ENCODE results near the gene TGM1. TPM values are rescaled to one million over a fixed set of nuclear protein-coding genes. Genes with fewer than 3 reads are reported as not detected.

Gene TGM1
- total and polyA plus RNA-seq, 10 of the 15 experiments (the other 5 are each of a cell fraction or from before 2014, with no cell fraction given) = 0.05 to 5.9 (median 1.8) TPM

DNA sequence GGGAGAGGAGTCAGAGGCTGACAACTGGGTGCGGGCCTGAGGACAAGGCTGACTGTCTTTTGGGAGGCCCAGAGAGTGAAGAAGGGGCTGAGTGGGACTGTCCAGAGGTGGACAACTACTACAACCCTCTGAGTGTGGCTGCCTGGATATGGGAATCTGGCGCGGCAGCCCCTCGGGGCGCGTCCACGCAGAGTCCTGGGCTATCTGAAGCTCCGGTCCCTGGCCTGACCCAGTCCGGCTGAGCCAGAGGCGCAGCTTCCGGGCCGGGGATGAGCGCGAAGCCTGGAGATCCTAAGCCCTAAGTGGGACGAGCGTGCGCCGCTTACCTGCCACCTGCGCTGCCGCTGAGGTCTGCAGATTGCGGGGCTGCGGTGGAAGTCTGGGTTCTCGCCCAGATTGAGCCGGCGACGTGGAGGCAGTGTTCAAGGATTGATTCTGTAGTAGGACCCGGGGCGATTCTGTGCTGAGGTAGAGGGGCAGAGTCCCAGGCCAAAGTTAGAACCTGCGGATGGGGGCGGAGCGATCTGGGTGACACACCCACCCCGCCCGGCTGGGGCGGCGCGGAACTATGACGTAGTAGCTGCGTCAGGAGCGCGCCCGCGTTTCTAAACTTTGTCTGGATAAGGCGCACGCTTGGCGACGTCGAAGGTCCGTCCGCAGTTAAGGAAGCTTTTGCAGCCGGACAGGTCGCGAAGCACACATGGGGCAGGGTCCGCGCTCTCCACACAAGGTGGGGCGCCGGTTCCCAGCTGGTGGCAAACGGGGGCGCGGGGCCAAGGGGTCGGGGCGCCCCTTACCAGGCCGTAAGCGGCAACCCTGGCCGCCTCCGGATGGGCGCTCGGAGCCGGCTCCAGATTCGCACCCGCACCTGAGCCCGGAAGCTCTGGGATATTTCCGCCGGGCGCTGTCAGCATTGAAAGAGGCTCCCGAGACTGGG is 36.5 kb upstream of the TGM1 start, which contains the start of the genes DHRS1 and NOP9 (continued):
- TF ChIP-seq NR2F1 (conservative IDR thresholded peaks at IDR 0.05) (no peak; the same call in 1 of the 2 replicates), HDGF (IDR thresholded peaks at IDR 0.05) (no peak), HCFC1 (IDR thresholded peaks at IDR 0.05; ENCODE audit: low read length) (peak; percentile 78), IRF4 (IDR thresholded peaks at IDR 0.05; ENCODE audit: low read depth, low read length) (no peak), DPF2 (IDR thresholded peaks at IDR 0.05) (no peak; the same call in 1 of the 2 replicates), ZNF217 (IDR thresholded peaks at IDR 0.05) (no peak), SPI1 (IDR thresholded peaks at IDR 0.05; ENCODE audit: borderline replicate concordance, insufficient read depth, low read depth, low read length) (no peak), NR2C2 (IDR thresholded peaks at IDR 0.05; ENCODE audit: borderline replicate concordance, control insufficient read depth, insufficient read length, low read depth) (no peak), MYB (IDR thresholded peaks at IDR 0.05; ENCODE audit: borderline replicate concordance, low read depth, low read length) (no peak), CREB1 (IDR thresholded peaks at IDR 0.05; ENCODE audit: low read depth) (peak; percentile 100), ZNF622 (IDR thresholded peaks at IDR 0.05) (no peak), ZZZ3 (IDR thresholded peaks at IDR 0.05; ENCODE audit: control insufficient read depth, insufficient read length, low read depth) (no peak), PAX8 (IDR thresholded peaks at IDR 0.05) (no peak), MEF2A (IDR thresholded peaks at IDR 0.05; ENCODE audit: insufficient read depth, low read depth, low read length) (no peak), TARDBP (IDR thresholded peaks at IDR 0.05; ENCODE audit: borderline replicate concordance) (0 out of 2 replicates have a peak, but pooled peaks have one; percentile 56), TCF12 (IDR thresholded peaks at IDR 0.05; ENCODE audit: low read depth, low read length) (0 out of 2 replicates have a peak, but pooled peaks have one; percentile 34), SUPT20H (IDR thresholded peaks at IDR 0.05; ENCODE audit: borderline replicate concordance, control insufficient read depth, low read depth, low read length) (no peak), FOXK2 (IDR thresholded peaks at IDR 0.05) (peak; percentile 55), ZNF384 (IDR thresholded peaks at IDR 0.05; ENCODE audit: borderline replicate concordance, low read depth, low read length) (no peak), TBL1XR1 (IDR thresholded peaks at IDR 0.05; ENCODE audit: low read depth, low read length) (no peak; the same call in 1 of the 2 replicates), YY1 (IDR thresholded peaks at IDR 0.05; ENCODE audit: low read depth, low read length) (peak; percentile 74; the same call in 1 of the 2 replicates), BRCA1 (IDR thresholded peaks at IDR 0.05; ENCODE audit: low read depth, low read length) (no peak), EED (IDR thresholded peaks at IDR 0.05; ENCODE audit: low read depth) (no peak), CHD1 (IDR thresholded peaks at IDR 0.05; ENCODE audit: low read depth, low read length) (no peak), SMC3 (IDR thresholded peaks at IDR 0.05; ENCODE audit: borderline replicate concordance, low read length) (no peak), LARP7 (IDR thresholded peaks at IDR 0.05) (no peak)
- TF ChIP-seq, protein P1, sequence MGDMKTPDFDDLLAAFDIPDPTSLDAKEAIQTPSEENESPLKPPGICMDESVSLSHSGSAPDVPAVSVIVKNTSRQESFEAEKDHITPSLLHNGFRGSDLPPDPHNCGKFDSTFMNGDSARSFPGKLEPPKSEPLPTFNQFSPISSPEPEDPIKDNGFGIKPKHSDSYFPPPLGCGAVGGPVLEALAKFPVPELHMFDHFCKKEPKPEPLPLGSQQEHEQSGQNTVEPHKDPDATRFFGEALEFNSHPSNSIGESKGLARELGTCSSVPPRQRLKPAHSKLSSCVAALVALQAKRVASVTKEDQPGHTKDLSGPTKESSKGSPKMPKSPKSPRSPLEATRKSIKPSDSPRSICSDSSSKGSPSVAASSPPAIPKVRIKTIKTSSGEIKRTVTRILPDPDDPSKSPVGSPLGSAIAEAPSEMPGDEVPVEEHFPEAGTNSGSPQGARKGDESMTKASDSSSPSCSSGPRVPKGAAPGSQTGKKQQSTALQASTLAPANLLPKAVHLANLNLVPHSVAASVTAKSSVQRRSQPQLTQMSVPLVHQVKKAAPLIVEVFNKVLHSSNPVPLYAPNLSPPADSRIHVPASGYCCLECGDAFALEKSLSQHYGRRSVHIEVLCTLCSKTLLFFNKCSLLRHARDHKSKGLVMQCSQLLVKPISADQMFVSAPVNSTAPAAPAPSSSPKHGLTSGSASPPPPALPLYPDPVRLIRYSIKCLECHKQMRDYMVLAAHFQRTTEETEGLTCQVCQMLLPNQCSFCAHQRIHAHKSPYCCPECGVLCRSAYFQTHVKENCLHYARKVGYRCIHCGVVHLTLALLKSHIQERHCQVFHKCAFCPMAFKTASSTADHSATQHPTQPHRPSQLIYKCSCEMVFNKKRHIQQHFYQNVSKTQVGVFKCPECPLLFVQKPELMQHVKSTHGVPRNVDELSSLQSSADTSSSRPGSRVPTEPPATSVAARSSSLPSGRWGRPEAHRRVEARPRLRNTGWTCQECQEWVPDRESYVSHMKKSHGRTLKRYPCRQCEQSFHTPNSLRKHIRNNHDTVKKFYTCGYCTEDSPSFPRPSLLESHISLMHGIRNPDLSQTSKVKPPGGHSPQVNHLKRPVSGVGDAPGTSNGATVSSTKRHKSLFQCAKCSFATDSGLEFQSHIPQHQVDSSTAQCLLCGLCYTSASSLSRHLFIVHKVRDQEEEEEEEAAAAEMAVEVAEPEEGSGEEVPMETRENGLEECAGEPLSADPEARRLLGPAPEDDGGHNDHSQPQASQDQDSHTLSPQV (IDR thresholded peaks at IDR 0.05) = no peak
- TF ChIP-seq, protein P2, sequence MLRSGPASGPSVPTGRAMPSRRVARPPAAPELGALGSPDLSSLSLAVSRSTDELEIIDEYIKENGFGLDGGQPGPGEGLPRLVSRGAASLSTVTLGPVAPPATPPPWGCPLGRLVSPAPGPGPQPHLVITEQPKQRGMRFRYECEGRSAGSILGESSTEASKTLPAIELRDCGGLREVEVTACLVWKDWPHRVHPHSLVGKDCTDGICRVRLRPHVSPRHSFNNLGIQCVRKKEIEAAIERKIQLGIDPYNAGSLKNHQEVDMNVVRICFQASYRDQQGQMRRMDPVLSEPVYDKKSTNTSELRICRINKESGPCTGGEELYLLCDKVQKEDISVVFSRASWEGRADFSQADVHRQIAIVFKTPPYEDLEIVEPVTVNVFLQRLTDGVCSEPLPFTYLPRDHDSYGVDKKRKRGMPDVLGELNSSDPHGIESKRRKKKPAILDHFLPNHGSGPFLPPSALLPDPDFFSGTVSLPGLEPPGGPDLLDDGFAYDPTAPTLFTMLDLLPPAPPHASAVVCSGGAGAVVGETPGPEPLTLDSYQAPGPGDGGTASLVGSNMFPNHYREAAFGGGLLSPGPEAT (IDR thresholded peaks at IDR 0.05; ENCODE audit: low read depth) = peak; percentile 68
